GM21717 (cell line): ENCODE data around the gene RIC8B.
"Not testable (repeated sequence)": the region's sequence is repeated elsewhere in the genome, so short reads cannot be mapped to it uniquely, and the experiment has no call there.

Source experiments
- ATAC-seq: cut with Tn5 transposase; IDR thresholded peaks from one replicate; pipeline ENCODE4 v1.9.1; 2021; ENCODE audit warnings: mild to moderate bottlenecking, moderate library complexity; ENCODE audit not compliant: unreplicated experiment

The RIC8B gene

DNA sequence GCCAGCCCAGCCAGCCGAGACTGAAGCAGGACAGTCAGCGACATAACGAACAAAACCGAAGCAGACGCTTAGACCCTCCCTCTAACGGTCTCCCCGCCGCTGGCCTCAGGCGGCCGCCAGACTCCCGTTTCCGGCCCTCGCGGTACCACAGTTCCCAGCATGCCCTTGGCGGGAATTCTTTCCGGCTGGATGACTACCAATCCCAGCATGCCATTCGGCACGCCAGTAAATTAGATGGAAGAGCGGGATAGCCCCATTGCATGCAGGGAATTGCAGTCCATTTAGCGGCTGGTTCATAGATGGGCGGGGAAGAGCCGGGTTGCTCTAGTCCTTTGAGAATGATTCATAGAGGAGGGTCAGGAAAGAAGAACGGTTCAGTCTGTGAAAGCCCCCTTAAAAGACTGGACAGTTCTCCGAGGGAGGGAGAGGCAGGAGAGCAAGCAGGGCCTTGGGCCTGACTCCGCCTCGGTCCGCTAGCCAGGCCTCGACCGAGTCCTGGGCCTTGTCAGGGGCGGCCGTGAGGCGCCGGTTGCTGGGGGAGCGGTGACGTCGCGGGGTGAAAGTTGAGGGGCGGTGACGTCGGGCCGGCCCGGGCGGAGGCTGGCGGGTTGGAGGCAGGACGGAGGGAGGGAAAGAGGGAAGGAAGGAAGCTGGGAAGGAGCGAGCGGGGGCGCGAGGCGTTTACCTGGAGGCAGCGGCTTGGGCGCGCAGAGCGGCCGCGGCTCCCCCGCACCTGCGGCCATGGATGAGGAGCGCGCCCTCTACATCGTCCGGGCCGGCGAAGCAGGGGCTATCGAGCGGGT lies at the start of gene RIC8B:
Gene RIC8B (plus strand): TSS at position 678 of the 803 bp plus-strand sequence. CDS start 64 bp downstream, at position 742.
- ATAC-seq = peak; percentile 89

DNA sequence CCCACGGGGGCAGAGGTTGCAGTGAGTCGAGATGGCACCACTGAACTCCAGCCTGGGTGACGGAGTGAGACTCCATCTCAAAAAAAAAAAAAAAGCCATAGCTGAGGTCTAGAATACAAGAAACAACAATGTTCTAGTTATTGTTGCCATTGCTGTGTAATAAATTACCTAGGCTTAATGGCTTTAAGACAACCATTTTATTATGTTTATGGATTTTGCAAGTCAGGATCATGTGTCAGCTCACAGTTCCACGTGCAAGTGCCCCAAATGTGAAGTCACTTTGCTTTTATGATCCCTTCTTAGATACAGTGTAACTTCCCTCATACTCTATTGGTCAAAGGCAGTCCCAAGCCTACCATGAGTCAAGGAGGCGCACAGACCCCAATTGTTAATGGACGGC lies 49.5 kb upstream of the RIC8B start:
- ATAC-seq = no peak

- not testable (repeated sequence) for ATAC-seq
Measured at GRCh38 chr12:106726603-106727202, 47.8 kb upstream of the RIC8B start.

DNA sequence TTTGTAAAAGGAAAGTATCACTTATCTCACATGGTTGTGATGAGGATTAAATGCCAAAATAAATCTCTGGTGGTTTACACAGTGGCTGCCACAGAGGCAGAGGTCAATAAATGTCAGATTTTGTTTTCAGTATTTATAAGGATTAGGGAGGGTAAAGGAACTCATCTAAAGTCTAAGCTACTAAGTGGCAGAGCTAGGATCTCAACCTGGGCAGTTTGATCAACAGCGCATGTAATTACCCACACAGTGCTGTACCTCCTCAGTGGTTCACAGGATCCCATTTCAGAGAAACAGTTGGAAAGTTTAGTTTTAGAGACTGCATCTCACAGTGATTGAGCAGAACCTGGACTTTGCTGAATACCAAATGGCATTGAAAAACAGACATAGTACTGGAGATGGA lies 44.9 kb upstream of the RIC8B start:
- no peak for ATAC-seq

GRCh38 chr12:106732890-106733289 lies 41.6 kb upstream of the RIC8B start:
- ATAC-seq = no peak

DNA sequence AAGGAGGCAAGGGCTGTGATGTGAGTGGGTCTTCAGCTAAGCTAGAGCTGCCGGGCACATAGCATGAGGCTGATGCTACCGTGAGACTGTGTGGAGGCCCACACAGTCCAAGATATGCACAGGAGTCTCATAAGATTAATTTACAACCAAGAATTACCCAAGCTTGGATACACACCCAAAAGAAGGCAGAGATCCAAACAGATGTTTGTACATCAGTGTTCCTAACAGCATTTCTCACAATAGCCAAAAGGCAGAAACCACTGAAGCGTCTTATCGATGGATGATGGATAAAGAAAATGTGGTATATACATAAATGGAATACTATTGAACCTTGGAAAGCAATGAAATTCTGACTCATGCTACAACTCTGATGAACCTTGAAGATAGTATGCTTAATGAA lies 40.8 kb upstream of the RIC8B start:
- no peak for ATAC-seq

DNA sequence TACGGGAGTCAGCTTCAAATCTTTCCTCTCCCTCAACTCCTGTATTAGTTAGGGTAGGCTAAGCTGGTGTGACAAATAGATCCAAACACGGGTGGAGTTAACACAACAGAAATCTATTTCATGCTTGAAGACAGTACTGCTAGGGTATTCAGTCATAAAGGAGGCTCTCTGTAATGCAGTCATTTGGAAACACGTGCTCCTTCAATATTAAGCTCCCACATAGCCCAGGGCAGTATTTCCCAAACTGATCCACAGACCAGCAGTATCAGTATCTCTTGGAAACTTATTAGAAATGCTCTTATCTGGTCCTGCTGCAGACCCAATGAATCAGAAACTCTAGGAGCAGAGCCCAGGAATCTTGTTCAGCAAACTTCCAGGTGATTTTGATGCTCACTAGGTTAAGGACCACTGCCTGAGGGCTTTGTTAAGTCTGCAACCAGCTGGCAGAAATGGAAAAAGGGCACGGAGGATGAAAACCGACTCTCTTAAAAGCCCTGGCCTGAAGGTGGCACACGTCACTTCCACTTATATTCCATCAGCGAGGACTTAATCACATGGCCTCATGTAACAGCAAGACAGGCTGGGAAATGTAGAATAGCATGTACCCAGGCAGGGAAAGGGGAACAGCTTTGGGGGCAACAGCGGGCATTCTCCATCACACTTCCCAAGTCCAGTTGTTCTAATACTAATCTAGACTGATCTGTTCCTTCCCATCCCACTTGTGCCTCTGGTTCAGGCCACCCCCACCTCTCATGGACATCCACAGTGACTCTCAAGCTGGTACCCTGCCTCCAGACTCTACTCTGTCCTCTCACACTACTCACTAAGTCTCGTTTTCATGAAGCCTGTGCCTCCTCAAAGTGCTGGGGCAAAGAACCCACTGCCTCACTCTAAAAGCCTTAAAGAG lies 38.2 kb upstream of the RIC8B start:
- no peak for ATAC-seq

DNA sequence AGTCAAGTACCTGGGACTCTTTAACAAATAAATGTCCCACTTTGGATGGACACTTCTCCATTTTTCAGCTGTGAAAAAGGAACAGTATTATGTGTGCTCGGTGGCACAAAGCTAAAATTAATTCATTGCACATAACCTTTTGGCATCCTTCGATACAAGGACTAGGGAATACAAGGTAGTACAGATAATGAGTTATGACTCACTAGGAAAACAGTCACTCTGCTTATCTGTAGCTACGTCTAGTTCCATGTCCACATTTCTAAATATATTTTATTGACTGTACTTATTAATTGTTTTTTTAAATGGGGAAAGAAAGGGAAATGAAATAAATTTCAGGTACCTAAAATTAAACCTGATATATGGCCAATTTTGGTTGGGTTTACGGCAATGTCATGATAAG lies 35.2 kb upstream of the RIC8B start:
- no peak for ATAC-seq

GRCh38 chr12:106739815-106740530 lies 34.5 kb upstream of the RIC8B start:
- ATAC-seq = no peak

GRCh38 chr12:106740818-106741217 lies 33.7 kb upstream of the RIC8B start:
- no peak for ATAC-seq

DNA sequence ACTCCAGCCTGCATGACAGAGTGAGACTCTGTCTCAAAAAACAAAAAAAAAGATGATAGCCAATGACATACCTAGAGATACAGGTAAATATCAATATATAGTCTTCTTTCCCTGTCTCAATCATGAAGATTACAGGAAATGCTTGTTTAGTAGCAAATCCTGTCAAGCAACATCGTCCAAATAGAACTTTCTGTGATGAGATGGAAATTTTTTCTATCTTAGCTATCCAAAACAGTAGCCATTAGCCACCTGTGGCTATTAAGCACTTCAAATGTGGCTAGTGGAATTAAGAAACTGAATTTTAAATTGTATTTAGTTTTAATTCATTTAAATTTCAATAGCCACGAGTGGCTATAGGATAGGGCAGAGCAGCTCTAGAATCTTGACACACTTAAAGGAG lies 33.2 kb upstream of the RIC8B start:
- ATAC-seq = no peak

DNA sequence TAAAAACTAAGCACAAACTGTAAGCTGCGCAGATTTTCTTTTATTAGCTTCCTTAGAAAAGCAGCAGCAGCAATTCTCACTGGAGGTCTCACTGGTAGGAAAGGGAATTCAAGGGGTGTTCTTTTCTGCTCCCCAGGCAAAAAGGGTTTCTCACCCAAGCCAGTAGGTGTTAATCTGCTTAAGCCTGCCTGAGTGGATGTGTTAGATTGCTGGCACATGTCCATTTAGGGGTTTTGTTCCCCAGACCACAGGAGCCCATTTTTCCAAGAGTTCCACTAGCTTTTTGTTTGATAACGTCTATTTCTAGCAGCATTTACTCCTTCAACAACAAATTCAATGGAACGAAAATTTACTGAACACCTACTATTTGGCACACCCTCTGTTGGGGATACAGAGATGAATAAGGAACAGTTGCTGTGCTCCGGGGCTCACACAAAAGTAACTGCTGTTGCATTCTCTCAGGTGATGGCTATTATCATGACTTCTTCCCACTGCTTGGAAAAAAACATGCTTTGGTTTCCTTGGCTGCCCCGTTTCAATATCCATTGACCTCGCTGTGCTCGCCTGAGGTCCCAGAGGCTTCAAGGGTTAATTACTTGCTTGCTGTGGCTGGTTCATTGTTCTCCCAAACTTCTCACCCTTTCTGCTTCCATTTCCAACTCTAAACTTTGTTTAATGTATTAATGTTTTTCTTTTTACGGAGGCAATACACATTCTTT lies 31.1 kb upstream of the RIC8B start:
- ATAC-seq = no peak

DNA sequence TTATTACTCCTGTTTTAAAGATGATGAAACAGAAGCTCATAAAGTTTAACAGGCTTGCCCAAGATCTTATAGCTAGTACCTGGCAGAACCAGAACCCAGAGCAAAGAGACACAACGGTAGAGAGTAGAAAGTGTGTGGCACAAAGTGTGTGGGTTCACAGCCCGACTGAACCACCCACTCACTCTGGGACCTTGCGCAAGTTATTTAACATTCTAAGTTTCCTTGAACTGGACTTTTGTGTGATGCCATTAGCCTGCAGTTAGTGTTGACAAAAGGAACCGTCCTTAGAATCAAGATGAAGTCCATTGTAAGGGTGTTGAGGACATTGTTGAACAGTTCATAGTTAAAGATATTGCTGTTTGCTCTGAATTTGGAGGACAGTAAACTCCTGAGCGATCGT lies 29.9 kb upstream of the RIC8B start:
- ATAC-seq = no peak

GRCh38 chr12:106745181-106745745 lies 29.2 kb upstream of the RIC8B start:
- no peak for ATAC-seq

DNA sequence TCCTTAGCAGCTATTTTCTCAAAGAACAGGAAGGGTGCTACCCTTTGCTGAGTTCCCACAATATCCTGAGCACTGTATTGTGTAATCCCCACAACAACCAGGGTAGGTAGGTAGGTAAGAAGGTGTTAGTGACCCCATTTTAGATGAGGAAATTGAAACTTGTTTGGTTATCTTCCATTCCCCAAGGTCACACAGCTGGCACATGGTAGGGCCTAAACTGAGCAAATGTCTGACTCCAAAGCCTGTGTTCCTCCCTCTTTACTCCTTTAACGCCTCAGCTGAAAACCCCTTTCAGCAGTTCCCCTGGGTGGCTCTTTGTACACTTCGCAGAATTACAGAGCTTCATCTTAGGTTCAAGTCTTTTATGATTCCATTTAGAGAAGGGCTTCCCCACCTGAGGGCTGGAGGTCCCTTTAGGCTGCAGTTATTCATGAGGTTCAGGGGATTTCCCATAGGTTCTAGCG lies 26.5 kb upstream of the RIC8B start:
- ATAC-seq = no peak

GRCh38 chr12:106750524-106750923 lies 24.0 kb upstream of the RIC8B start:
- no peak for ATAC-seq

DNA sequence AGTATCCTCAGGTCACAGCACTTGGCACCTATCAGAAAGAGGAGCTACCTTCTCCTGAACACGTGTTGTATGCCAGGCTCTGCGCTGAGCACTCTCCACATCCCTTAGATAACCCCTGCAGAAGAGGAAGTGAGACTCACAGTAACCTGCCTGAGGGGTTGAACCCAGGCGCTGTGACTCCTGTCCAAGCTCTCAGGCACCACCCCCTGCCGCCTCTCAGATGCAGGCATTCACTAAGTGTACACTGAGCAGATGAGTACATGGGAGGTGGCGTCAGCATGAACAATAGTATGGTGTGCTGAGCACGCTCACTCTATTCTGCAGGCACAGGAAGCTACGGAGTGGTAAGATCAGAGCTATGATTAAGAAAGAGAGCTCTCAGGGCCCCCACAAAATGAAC lies 21.0 kb upstream of the RIC8B start:
- ATAC-seq = peak; percentile 98

DNA sequence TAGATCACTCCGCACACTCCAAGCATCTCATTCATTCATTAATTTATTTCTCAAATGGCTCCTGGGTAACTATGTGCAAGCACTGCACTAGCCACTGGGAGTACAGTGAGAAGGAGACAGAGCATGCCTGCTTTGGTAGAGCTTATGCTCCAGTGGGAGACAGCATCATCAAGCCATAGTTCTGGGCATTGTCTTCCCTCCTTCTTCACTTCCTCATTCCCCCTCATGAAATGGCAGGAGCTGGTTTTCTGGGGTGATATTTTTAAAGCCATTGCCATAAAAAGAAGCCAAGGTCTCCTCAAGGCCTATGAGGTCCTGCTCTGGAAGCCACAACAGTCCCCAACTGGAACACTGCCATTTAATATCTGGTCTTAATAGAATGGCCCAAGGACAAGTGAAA lies 20.2 kb upstream of the RIC8B start:
- no peak for ATAC-seq

- no peak for ATAC-seq
Measured at GRCh38 chr12:106757623-106758348, 16.7 kb upstream of the RIC8B start.
